Stimulated activated CD4-positive, alpha-beta T cell treated with anti-CD3 and anti-CD28 coated beads, Interleukin-4, amount 100 ng/mL, for 24 hours (primary cell): ENCODE data around the gene ARFIP1.
"Not testable (repeated sequence)": the region's sequence is repeated elsewhere in the genome, so short reads cannot be mapped to it uniquely, and the experiment has no call there.

Experiments used
- DNase-seq: peaks from one replicate; pipeline ENCODE4 v3.0.0-alpha.2; 2020

ARFIP1 gene

GRCh38 chr4:152847376-152847775 lies 67.6 kb downstream of the ARFIP1 start:
- no peak for DNase-seq

- no peak for DNase-seq
These were observed 68.8 kb downstream of the ARFIP1 start for GRCh38 chr4:152848508-152848907.

- no peak for DNase-seq
These were observed 69.6 kb downstream of the ARFIP1 start for GRCh38 chr4:152849350-152849749.

- peak; percentile 5 for DNase-seq
These were observed 70.6 kb downstream of the ARFIP1 start for GRCh38 chr4:152850377-152850776.

- DNase-seq = no peak
These were observed 71.5 kb downstream of the ARFIP1 start for GRCh38 chr4:152851226-152851625.

GRCh38 chr4:152853293-152853692 lies 73.5 kb downstream of the ARFIP1 start:
- no peak for DNase-seq

GRCh38 chr4:152854016-152854415 lies 74.3 kb downstream of the ARFIP1 start:
- DNase-seq = not testable (repeated sequence)

GRCh38 chr4:152856960-152857359 lies 77.2 kb downstream of the ARFIP1 start:
- no peak for DNase-seq

- no peak for DNase-seq
These were observed 79.2 kb downstream of the ARFIP1 start for GRCh38 chr4:152858934-152859333.

GRCh38 chr4:152860046-152860445 lies 80.3 kb downstream of the ARFIP1 start:
- DNase-seq = no peak

GRCh38 chr4:152862608-152863007 lies 82.9 kb downstream of the ARFIP1 start:
- no peak for DNase-seq

- no peak for DNase-seq
These were observed 84.6 kb downstream of the ARFIP1 start for GRCh38 chr4:152864361-152864760.

GRCh38 chr4:152866432-152866993 lies 86.8 kb downstream of the ARFIP1 start:
- not testable (repeated sequence) for DNase-seq

- no peak for DNase-seq
These were observed 90.9 kb downstream of the ARFIP1 start for GRCh38 chr4:152870606-152871005.

GRCh38 chr4:152875261-152875660 lies 95.5 kb downstream of the ARFIP1 start:
- DNase-seq = no peak

GRCh38 chr4:152877868-152878267 lies 98.1 kb downstream of the ARFIP1 start:
- DNase-seq = no peak

GRCh38 chr4:152880263-152880662 lies 100.5 kb downstream of the ARFIP1 start:
- DNase-seq = no peak

- DNase-seq = no peak
These were observed 102.2 kb downstream of the ARFIP1 start for GRCh38 chr4:152881974-152882373.

GRCh38 chr4:152885185-152885584 lies 105.4 kb downstream of the ARFIP1 start:
- DNase-seq = no peak

GRCh38 chr4:152886201-152886600 lies 106.4 kb downstream of the ARFIP1 start:
- DNase-seq = no peak

- DNase-seq = no peak
These were observed 108.2 kb downstream of the ARFIP1 start for GRCh38 chr4:152887981-152888380.

GRCh38 chr4:152892974-152893373 lies 113.2 kb downstream of the ARFIP1 start:
- DNase-seq = no peak

- DNase-seq = no peak
These were observed 114.9 kb downstream of the ARFIP1 start for GRCh38 chr4:152894673-152895072.

- no peak for DNase-seq
These were observed 117.1 kb downstream of the ARFIP1 start for GRCh38 chr4:152896811-152897210.

GRCh38 chr4:152898133-152898532 lies 118.4 kb downstream of the ARFIP1 start:
- not testable (repeated sequence) for DNase-seq

- no peak for DNase-seq
These were observed 118.9 kb downstream of the ARFIP1 start for GRCh38 chr4:152898606-152899005.
